SW480 (cell line): ENCODE measurements around the gene EEF1A2.
A peak's percentile ranks its signal among the peaks of the same experiment; 100 is the strongest.

Experiments
- DNase-seq: peaks from one replicate; pipeline ENCODE4 v3.0.0-alpha.2; 2016; ENCODE audit warnings: low spot score

Gene EEF1A2

GRCh38 chr20:63452341-63452740, 46.5 kb downstream of the EEF1A2 start:
- no peak for DNase-seq

- no peak for DNase-seq
These were observed 47.1 kb downstream of the EEF1A2 start for GRCh38 chr20:63451821-63452220.

GRCh38 chr20:63449796-63450730, 48.8 kb downstream of the EEF1A2 start:
- DNase-seq, result no peak

- no peak for DNase-seq
These were observed 49.9 kb downstream of the EEF1A2 start for GRCh38 chr20:63449025-63449424.

- DNase-seq, result peak; percentile 57
These were observed 50.9 kb downstream of the EEF1A2 start for GRCh38 chr20:63448031-63448430.

GRCh38 chr20:63447320-63447719, 51.6 kb downstream of the EEF1A2 start:
- no peak for DNase-seq

GRCh38 chr20:63446216-63447024, 52.5 kb downstream of the EEF1A2 start:
- no peak for DNase-seq

- no peak for DNase-seq
These were observed 53.7 kb downstream of the EEF1A2 start for GRCh38 chr20:63445075-63445734.

GRCh38 chr20:63444548-63444947, 54.3 kb downstream of the EEF1A2 start:
- no peak for DNase-seq

- no peak for DNase-seq
These were observed 55.1 kb downstream of the EEF1A2 start for GRCh38 chr20:63443606-63444395.

- peak; percentile 85 for DNase-seq
These were observed 56.8 kb downstream of the EEF1A2 start for GRCh38 chr20:63442100-63442493.

- DNase-seq, result no peak
These were observed 57.5 kb downstream of the EEF1A2 start for GRCh38 chr20:63441136-63442099.

GRCh38 chr20:63440366-63440955, 58.4 kb downstream of the EEF1A2 start:
- no peak for DNase-seq

- no peak for DNase-seq
These were observed 59.0 kb downstream of the EEF1A2 start for GRCh38 chr20:63439866-63440265.

- no peak for DNase-seq
These were observed 60.8 kb downstream of the EEF1A2 start for GRCh38 chr20:63438121-63438520.
